HG03442 (cell line): ENCODE data around the gene CENPN.

Experiments
- ATAC-seq: cut with Tn5 transposase; IDR thresholded peaks from one replicate; pipeline ENCODE4 v1.9.1; 2021; ENCODE audit warnings: mild to moderate bottlenecking, moderate library complexity; ENCODE audit not compliant: unreplicated experiment

CENPN gene

DNA sequence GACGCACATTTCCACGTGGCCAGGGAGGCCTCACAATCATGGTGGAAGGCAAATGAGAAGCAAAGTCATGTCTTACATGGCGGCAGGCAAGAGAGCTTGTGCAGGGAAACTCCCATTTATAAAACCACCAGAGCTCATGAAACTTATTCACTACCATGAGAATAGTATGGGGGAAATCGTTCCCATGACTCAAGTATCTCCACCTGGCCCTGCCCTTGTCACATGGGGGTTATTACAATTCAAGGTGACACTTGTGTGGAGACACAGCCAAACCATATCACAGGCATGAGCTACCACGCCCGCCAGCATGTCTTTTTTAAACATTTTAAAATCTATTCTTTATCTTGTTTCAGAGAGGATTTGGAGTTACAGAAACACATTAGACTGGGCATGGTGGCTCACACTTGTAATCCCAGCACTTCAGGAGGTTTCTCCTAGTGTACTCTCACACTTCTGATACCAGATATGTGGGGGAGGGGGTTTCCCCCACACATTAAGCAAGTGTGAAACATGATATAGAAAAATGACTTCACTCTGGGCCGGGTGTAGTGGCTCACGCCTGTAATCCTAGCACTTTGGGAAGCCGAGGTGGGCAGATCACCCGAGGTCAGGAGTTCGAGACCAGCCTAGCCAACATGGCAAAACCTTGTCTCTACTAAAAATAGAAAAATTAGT, 23.1 kb downstream of the CENPN start:
- ATAC-seq = no peak

- ATAC-seq = peak; percentile 90
These were observed 28.5 kb downstream of the CENPN start, which contains the start of gene ATMIN for GRCh38 chr16:81035398-81035974. Gene ATMIN, plus strand, starts transcription at chr16:81035842. Its CDS starts 29 bp downstream, at chr16:81035871.

GRCh38 chr16:81035975-81036750, 29.1 kb downstream of the CENPN start:
- peak; percentile 57 for ATAC-seq

DNA sequence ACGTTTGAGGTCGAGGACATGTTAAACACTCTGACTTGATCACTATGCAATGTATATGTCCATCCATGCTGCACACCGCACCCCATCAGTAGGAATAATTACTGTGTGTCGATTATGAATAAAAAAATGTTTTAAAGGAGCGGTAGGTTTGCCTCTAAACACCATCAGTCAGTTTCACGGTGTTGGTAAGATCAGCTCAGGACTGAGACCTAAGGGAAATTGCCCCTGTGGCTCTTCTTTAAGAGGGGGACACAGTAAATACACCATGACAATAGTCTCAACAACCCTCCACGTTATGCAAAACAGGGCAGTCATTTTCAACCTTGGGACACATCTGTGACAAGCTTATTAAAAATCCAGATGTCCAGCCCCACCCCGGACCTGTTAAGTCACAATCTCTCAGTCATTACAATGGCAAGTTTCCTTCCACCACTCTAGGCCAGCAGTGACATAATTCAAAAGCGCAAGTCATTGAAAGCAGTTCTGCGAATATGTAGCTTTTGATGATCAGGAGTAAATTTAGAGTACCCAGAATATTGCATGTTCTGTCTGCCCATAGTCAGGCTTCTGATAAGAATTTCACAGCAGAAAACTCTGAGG, 29.8 kb downstream of the CENPN start:
- ATAC-seq = no peak

DNA sequence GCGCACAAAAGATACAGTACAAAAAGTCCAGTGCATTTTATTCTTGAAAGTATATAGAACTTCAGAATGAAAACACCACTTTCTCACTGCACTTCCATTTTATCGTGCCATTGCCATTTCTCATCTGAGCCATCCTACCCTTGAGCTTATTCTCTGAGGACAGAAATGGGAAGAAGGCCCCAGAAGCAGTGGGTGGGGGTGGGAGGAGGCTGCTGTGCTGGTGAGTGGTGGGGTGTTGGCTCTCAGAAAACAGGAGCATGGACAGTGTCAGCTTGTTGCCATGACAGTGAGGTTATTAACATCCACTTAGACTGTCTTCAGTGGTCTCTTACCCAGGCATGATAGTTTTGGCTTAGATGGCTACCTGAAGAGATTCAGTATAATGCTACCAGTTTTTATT, 33.1 kb downstream of the CENPN start:
- ATAC-seq = no peak

DNA sequence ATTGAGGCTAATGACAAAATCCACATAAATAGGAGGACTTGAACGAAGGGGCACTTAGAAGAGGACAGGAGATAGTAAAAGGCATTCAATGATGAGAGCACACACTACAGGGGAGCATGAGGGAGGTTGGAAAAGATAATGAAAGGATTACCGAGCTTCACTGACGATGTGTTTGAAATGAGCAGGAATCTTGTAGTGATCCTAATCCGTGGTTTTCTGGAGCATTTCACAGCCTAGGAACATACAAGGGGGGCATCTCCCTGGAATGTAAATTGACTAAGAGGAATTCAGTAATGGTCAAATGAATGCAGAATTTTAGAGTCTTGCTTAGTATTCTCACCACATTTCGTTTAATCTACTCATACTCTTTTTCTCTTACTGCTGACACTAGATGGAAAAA, 33.8 kb downstream of the CENPN start:
- no peak for ATAC-seq

GRCh38 chr16:81041696-81042095, 34.7 kb downstream of the CENPN start:
- no peak for ATAC-seq

- no peak for ATAC-seq
These were observed 35.8 kb downstream of the CENPN start for GRCh38 chr16:81042821-81043220.

- no peak for ATAC-seq
These were observed 46.7 kb downstream of the CENPN start for GRCh38 chr16:81053761-81054160.

DNA sequence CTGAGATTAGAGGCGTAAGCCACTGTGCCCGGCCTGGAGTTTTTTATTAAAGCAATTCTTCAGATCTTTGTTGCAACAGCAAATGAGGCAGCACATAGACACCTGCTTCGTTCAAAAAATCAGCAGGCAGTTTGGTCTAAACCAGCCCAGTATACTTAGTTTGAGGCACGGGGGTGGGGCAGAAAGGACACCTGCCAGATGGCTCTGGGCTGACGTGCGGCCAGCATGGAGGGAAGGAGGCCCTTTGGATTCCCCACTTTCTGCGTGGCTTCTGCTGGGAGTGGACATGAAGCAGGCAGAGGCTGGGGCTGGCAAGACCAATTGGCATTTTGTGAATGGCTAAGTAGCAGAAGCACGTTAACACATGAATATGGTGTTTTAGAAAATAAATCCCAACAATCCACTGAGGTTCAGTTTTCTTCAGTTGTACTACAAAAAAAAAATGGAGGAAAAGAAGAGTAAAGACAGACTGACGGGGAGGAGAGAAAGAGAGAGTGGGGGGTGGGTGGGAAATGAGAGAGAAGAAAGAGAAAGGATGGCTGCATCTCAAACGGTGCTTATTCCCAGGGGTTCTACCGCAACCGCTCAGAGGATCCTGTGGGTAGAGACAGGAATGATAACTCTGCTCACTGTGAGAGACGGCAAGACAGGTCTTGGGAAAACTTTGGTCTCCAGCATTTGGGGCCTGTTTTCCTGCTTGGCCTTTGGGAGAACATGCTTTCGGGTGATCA, 53.7 kb downstream of the CENPN start:
- no peak for ATAC-seq

DNA sequence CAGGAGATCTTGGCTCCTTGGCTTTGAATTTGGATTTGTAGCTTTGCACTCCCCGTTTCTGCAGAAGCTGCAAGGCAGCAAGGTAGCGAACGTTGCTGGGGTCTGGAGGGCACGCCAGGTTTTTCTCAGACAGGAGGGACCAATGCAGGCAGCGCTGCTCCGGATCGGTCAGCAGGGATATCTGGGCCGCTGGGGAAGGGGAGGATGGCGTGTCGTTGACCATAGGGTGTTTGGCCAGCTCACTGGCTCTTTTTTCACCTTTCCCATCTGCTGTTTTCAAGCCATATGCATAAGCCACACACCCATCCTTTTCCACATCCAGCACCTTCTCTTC, 54.3 kb downstream of the CENPN start:
- no peak for ATAC-seq

DNA sequence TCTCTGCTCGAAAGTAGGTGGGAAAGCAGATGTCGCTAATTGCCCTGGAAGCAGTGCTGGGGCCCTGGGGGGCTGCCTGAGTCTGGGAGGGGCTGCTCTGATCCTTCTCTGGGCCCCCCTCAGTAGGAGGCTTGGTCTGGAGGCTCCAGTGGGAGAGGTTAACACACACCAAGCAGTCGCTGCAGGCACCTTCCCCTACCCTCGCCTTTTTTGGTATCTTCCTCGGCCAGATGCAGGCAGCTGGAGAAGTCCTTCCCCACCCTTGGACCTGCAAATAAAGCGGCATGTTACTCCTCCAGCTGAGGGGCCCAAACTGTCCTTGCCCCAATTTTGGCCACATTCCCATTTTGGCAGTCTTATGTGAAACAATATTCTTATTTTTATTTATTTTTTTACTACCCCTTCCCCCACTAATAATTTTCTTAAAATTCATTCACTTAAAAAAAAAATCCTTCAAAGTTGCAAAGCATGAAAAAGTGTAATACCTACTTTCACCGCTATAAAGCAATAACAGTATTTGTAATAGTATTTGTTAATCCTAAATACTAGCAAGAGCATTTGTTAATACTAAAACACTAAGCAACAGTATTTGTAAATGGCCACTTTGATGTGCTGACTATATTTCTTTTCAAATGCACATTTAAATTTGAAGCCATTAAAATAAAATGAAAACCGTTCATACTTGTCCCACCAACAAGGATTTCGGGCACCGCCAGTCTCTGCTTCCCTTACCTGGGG, 55.0 kb downstream of the CENPN start:
- no peak for ATAC-seq

- no peak for ATAC-seq
These were observed 59.7 kb downstream of the CENPN start for GRCh38 chr16:81066681-81067080.

GRCh38 chr16:81067166-81067565, 60.2 kb downstream of the CENPN start:
- ATAC-seq = no peak

- ATAC-seq = no peak
These were observed 62.0 kb downstream of the CENPN start for GRCh38 chr16:81069063-81069462.

DNA sequence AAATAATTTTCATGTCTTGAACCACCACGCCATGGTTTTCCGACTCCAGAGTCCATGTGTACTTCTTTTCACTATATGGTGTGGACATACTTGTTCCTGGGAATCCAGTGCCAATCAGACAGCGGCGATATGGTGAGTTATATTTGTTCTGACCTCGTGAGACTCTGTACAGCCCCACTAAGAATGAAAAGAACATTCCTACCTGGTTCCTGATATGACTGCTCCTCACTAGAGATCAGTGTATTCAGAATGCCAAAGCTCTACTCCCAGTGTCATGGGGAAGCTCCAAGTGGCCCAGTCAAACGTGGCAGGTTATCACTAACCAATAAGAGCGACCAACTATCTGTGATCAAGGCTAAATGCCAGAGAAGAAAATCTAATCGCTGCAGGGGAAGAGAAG, 64.0 kb downstream of the CENPN start:
- ATAC-seq = no peak

GRCh38 chr16:81071805-81072204, 64.8 kb downstream of the CENPN start:
- no peak for ATAC-seq

GRCh38 chr16:81073560-81074330, 66.7 kb downstream of the CENPN start:
- ATAC-seq = no peak

- peak; percentile 73 for ATAC-seq
These were observed 69.6 kb downstream of the CENPN start for GRCh38 chr16:81076566-81077075.
